EL (cell line): ENCODE measurements around the gene SIGLECL1.

Experiments
- DNase-seq: peaks from one replicate; pipeline ENCODE4 v3.0.0-alpha.2; 2016

The SIGLECL1 gene

DNA sequence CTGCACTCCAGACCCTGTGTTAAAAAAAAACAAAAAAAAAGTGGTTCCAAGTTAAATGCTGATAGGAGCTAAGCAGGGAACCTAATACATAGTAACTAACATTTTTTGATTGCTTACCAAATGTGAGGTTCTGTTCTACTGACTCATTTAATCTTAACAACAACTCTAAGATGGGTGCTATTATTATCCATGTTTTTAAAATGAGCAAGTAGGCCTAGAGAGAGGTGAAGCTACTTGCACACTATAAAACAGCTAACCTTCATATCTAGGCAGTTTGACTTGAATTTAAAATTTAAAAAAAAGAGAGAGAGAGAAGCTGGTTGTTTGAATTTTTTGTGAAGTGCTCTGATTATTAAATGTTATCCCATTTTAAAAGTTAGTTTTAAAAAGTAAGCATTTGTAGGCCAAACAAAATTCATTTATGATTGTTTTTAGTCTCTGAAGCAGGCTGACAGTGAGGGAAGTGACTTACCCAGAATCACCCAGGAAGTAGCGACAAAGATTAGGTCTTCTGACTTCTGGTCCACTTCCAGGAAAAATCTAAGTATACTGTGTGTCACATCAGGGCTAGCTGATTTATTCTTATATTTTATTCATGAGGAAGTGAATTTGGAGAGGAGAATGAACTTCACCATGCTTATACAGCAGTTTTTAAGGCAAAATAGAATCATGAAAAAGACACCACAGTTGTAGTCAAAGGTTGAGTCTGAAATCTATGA, 2.4 kb downstream of the SIGLECL1 start:
- DNase-seq, result no peak

- no peak for DNase-seq
Observed at GRCh38 chr19:51256155-51256625, 5.3 kb downstream of the SIGLECL1 start.

GRCh38 chr19:51257471-51257870, 6.6 kb downstream of the SIGLECL1 start:
- no peak for DNase-seq

GRCh38 chr19:51258165-51259160, 7.6 kb downstream of the SIGLECL1 start:
- no peak for DNase-seq

DNA sequence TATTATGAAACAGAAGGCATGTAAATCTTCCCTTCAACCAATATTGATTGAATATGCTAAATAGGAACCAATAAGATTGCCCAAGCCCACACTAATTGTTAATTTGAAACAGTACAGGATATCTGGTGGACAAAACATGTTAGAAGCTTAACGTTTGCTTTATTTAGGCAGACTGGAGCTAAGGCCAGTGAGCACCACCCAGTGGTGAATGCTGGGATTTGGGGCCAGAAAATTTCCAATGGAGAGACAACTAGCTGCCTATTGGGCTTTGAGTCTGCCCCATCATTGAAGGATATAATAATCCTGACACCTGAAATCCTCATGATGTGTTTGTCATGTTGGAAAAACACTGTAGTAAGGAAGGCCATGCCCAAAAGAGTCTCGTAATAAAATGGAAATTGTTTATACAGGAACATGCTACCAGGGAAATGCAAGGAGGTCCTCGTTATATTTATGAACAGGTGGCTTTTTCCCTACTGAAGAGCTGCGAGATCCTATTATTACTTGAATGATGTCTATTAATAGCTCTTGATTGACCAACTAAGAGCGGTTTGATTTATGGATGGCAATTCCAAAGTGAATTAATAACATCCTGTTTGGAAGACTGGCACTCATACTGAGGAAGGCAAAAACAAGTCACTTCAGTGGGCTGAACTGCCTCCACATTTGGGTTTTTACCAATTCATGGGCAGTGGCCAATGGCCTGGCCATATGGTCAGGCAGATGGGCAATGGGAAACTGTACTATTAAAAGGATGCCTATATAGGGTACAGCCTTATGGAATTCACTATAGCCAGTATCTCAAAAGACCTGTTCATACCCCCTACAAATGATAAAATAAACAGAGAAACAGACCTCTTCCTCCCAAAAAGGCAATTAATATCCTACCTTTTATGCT, 8.7 kb downstream of the SIGLECL1 start:
- peak; percentile 31 for DNase-seq

DNA sequence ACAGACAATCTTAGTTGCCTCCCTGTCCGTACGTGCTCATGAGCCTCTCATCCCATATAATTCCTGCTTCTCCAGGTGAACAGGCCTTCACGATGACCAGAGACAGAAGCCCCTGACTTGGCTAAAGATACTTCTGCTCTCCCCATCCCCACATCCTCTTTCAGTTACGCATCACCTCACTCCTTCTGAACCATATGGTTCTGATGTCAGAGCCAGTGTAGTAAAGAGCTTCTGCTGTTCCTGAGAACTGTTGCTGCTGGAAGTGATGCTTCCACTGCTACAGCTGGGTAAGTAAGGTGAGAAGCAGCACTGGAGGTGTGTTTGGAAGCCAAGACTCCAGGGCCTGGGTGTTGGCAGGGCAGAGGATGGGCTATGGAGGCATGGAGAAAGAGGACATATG, 12.9 kb downstream of the SIGLECL1 start:
- no peak for DNase-seq

DNA sequence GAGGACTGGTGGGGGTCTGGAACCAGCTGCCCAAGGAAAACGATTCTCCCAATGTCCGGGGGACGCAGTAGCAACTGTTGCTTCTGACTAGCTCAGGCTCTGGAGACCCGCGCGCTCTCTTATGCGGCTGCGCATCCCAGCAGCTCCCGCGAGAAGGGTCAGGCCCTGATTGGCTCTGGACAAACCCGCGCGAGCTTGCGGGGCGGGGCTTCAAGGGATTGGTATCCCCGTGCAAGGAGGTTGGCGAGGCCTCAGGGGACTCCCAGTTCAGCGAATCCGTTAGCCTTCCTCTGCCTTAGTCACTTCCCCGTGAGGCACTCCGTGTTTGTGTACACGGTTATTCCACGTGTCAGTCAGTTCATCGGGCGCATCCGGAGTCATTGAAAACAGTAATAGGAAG, 20.2 kb downstream of the SIGLECL1 start:
- DNase-seq, result no peak

DNA sequence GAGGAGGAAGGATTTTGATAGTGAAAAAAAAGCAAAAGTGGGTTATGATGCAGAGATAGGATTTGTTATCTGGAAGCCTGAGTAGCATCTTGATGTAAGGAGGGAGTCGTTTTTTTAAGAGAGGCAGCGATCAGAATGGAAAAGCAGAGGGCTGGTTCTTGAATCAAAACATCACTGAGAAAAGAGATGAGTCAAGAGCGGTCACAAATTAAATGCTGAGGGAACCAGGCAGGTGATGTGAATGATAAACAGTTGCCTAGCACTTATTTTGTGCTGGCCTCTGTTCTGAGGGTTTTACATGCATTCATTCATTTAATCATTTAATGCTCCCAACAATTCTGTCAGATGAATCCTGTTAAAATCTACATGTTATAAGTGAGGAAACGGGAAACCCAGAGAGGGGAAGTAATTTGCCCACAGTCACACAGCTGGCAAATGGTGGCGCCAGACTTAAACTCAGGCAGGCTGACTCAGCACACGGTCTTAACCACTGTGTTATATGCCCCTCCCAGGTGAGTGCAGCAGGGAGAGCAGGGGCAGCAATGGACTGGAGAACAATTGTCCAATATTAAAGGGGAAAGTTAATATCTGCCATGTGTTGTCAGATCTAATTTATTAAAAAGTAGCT, 21.4 kb downstream of the SIGLECL1 start:
- DNase-seq, result no peak

- DNase-seq, result no peak
Observed at GRCh38 chr19:51274049-51274770, 23.3 kb downstream of the SIGLECL1 start.

DNA sequence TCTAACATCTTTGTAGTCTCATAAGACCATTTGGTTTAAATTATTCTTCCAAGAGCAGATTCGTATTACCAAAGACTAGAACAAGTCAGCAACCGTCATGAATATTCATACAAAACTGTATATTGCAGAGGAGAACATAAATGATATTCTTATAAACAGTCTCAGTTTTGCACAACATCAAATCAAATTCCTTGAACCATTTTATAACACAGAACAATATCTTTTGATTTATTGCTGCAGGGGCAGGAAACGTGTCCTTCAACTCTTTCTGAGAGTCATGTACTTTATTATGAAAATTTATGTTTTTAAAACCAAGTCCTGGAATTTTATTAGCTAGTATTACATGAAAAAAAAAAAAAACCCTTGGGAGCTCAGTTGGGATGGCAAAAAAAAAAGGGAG, 26.2 kb downstream of the SIGLECL1 start:
- DNase-seq, result no peak

DNA sequence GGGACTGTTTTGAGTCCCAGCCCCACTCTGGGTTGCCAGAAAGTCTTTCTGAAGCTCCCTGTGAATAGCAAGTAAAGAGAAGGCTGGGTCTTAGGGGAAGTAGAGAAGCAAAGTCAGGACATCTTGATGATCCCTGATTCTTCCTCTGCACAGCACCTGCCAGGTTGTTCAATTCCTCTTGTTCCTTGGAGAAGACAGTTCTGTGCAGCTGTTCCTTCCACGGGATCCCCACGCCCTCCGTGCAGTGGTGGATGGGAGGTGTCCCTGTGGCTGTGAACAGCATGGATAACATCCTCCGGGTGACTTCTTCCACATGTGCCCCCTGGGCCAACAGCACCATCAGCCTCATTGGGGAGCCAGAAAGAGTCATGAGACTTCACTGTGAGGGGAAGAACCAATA, 31.5 kb downstream of the SIGLECL1 start:
- no peak for DNase-seq

DNA sequence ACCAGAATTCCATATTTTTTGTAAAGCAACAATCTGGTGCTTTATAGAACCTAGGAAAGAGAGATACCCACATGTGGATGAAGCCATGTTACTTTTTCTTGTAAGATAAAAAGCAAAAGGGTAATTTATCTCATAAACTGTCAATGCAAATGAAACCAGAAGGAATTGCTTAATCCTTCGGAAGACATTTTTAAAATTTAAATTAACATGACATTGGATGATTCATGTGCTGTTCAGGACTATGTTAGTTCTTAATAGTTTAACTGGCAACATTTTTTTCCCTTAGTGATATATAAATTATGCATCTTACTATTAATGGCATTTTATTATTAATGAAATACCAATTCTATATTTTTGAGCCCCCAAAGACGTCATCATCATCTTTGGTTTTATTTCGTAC, 34.8 kb downstream of the SIGLECL1 start:
- no peak for DNase-seq

- no peak for DNase-seq
Observed at GRCh38 chr19:51289635-51290034, 38.8 kb downstream of the SIGLECL1 start.

- no peak for DNase-seq
Observed at GRCh38 chr19:51292971-51293370, 42.1 kb downstream of the SIGLECL1 start.

DNA sequence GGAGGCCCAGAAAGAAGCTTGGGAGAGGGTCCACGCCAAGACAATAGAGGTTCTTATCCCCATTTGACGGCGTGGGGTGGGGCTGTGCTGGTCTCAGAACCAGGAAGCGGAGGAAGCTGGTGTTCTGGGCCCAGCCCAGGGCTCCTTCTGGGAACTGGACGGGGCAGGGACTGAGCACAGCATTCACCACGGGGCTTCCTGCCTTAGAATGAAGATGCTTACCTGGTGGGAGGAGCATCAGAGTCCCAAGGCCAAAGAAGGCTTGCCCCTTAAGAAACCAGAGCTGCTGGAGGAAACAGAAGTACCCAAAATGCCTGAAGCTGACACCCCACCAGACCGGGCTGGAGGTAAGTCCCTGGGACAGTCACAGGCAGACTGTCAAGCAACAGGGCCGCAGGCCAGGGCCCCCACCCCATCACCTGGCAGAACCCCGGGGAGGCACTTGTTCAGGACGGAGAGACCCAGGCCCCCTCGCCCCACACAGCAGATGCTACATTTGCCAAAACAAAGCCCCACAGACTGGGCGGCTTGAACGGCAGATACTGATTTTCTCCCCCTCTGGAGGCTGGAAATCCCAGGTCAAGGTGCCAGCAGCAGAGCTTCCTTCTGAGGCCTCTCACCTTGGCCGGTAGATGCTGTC, 42.8 kb downstream of the SIGLECL1 start:
- DNase-seq, result no peak

DNA sequence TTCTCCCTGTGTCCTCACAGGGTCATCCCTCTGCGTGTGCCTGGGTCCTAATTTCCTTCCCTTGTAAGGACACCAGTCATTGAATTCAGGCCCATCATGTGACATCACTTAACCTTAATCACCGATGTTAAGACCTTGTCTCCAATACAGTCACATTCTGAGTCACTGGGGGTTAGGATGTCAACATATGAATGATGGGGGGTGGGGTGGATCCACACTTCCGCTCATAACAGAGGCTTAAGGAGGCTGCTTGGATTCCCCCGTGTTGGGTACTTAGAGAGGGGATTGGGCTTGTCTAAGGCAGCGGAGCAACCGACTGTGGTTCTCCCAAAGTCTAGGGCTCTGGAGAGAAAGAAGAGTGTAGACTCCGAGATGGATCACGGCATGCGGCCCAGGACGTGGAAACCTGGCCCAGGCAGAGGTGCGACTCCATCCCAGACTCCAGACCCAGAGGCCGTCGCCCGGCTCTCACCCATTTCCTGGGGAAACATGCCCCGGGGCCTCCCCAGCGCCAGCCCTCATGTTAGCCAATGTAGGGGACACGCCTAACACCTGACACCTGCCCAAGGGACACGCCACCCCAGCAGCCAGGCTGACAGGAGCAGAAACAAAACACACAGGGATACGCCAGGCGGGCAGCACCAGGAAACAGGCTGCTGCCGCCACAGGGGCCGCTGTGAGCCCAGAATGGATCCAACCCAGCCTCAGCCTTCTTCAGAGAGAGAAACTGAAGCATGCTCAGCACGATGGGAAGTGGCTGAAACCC, 43.5 kb downstream of the SIGLECL1 start:
- DNase-seq, result no peak

- no peak for DNase-seq
Observed at GRCh38 chr19:51294977-51295375, 44.1 kb downstream of the SIGLECL1 start.

- DNase-seq, result no peak
Observed at GRCh38 chr19:51295382-51296126, 44.7 kb downstream of the SIGLECL1 start.

GRCh38 chr19:51296336-51297093, 45.6 kb downstream of the SIGLECL1 start:
- DNase-seq, result no peak
